GM12878 (cell line): ENCODE results near the gene BORCS6. TPM values are rescaled to one million over a fixed set of nuclear protein-coding genes. Genes with fewer than 3 reads are reported as not detected.

ENCODE experiments used
- ATAC-seq: fragments of 200-7000 bp; cut with Tn5 transposase; 3 replicates; pipeline ENCODE4 v1.9.1; 2020; ENCODE audit warnings: mild to moderate bottlenecking, moderate library complexity
- BruUV-seq: library from RNA; stranded (reverse); fragments of 400-500 nt; replicated peaks from 2 replicates; lab custom pipeline; 2021; lab: Mats Ljungman, UMichigan
- CTCF ChIA-PET: fragments of 300-600 bp; sonication (Branson Sonifier 250); formaldehyde crosslinking; extraction: SDS; loops from one replicate; lab custom pipeline; 2021; ENCODE audit warnings: inconsistent platforms; lab: Yijun Ruan, JAX
- POLR2A ChIA-PET: fragments of 350-600 bp; formaldehyde crosslinking; extraction: SDS; loops from one replicate; lab custom pipeline; 2021; ENCODE audit warnings: inconsistent platforms; lab: Charles Lee
- RAD21 ChIA-PET: fragments of 300-600 bp; sonication (Branson Sonifier 250); formaldehyde crosslinking; loops from one replicate; lab custom pipeline; 2023; ENCODE audit warnings: antibody characterized with exemption; ENCODE audit not compliant: unreplicated experiment; lab: Charles Lee
- SMC1A ChIA-PET: fragments of 300-600 bp; sonication (Branson Sonifier 250); formaldehyde crosslinking; loops from one replicate; lab custom pipeline; 2023; ENCODE audit not compliant: unreplicated experiment, uncharacterized antibody; lab: Charles Lee
- DNase-seq: peaks from one replicate; pipeline ENCODE4 v3.0.0-alpha.2; 2011; ENCODE audit warnings: low read depth, low spot score
- FAIRE-seq: peaks from 3 replicates; lab custom pipeline; 2011; peaks lifted over from hg19 to GRCh38; lab: Jason Lieb, UNC
- H2AFZ ChIP-seq: 2 replicates; pipeline ENCODE4 v1.6.0; 2011; ENCODE audit warnings: low read depth, low read length, control low read depth; ENCODE audit not compliant: control insufficient read depth
- H3K27ac ChIP-seq: 2 replicates; pipeline ENCODE4 v1.5.1; 2011; ENCODE audit warnings: control low read depth; ENCODE audit not compliant: control insufficient read depth, insufficient read depth
- H3K27me3 ChIP-seq, 2 experiments: replicated peaks in 1 of 2; 2 replicates each; pipeline versions ENCODE4 v1.6.0 to v1.6.1; 2011; ENCODE audit warnings: low read length in 1 of 2; ENCODE audit not compliant: control insufficient read depth in 2 of 2, insufficient read depth in 2 of 2
- H3K36me3 ChIP-seq, 2 experiments: 2 replicates each; pipeline ENCODE4 v1.5.1; 2011; ENCODE audit warnings: low read length in 1 of 2; ENCODE audit not compliant: control insufficient read depth in 2 of 2, insufficient read depth in 2 of 2
- H3K4me1 ChIP-seq: 2 replicates; pipeline ENCODE4 v1.6.1; 2011; ENCODE audit warnings: mild to moderate bottlenecking, low read length, moderate library complexity, mixed read lengths; ENCODE audit not compliant: control insufficient read depth, insufficient read depth
- H3K4me2 ChIP-seq: 2 replicates; pipeline ENCODE4 v1.6.0; 2011; ENCODE audit warnings: control low read depth; ENCODE audit not compliant: control insufficient read depth, insufficient read depth
- H3K4me3 ChIP-seq: fragments of 200-600 bp; sonication (generic); 2 replicates; pipeline ENCODE4 v1.5.1; 2016
- H3K79me2 ChIP-seq: 2 replicates; pipeline ENCODE4 v1.6.0; 2011; ENCODE audit warnings: low read length; ENCODE audit not compliant: control insufficient read depth, insufficient read depth
- H3K9ac ChIP-seq: 2 replicates; pipeline ENCODE4 v1.8.0; 2011; ENCODE audit warnings: low read length, control low read depth, mixed read lengths; ENCODE audit not compliant: control insufficient read depth, insufficient read depth
- H3K9me3 ChIP-seq: replicated peaks from 3 replicates; pipeline ENCODE4 v1.5.1; 2011; ENCODE audit warnings: mild to moderate bottlenecking, low read length; ENCODE audit not compliant: control insufficient read depth, insufficient read depth
- H4K20me1 ChIP-seq: 2 replicates; pipeline ENCODE4 v1.6.0; 2011; ENCODE audit not compliant: control insufficient read depth, insufficient read depth
- CBX3 ChIP-seq: fragments of 200-600 bp; sonication (generic); IDR thresholded peaks from 2 replicates; pipeline ENCODE4 v1.6.1; 2016; ENCODE audit warnings: low read depth, borderline replicate concordance
- CREM ChIP-seq: IDR thresholded peaks from 2 replicates; pipeline ENCODE4 v1.6.1; 2014; ENCODE audit warnings: antibody characterized with exemption, low read depth
- CUX1 ChIP-seq: IDR thresholded peaks from 2 replicates; pipeline ENCODE4 v1.6.1; 2012; ENCODE audit warnings: improper control_type of control experiment, low read depth, low read length; ENCODE audit not compliant: insufficient replicate concordance
- IRF5 ChIP-seq: fragments of 450-650 bp; IDR thresholded peaks from 2 replicates; pipeline ENCODE4 v1.6.1; 2017; ENCODE audit warnings: borderline replicate concordance
- MEF2A ChIP-seq: IDR thresholded peaks from 2 replicates; pipeline ENCODE4 v1.6.1; 2011; ENCODE audit warnings: low read depth, mild to moderate bottlenecking, low read length, moderate library complexity; ENCODE audit not compliant: insufficient read depth
- MYB ChIP-seq: fragments of 150-350 bp; IDR thresholded peaks from 2 replicates; pipeline ENCODE4 v1.6.1; 2014; ENCODE audit warnings: mild to moderate bottlenecking, low read depth, low read length, borderline replicate concordance
- NFYA ChIP-seq: IDR thresholded peaks from 2 replicates; pipeline ENCODE4 v1.6.1; 2011; ENCODE audit warnings: low read depth, mild to moderate bottlenecking, low read length, improper control_type of control experiment, borderline replicate concordance
- PBX3 ChIP-seq: IDR thresholded peaks from 2 replicates; pipeline ENCODE4 v1.6.1; 2011; ENCODE audit warnings: mild to moderate bottlenecking, low read depth, low read length, moderate library complexity; ENCODE audit not compliant: insufficient replicate concordance
- SRF ChIP-seq, 2 experiments: IDR thresholded peaks; 2 replicates each; pipeline ENCODE4 v1.6.1; 2011; ENCODE audit warnings: low read depth in 2 of 2, low read length in 2 of 2, mild to moderate bottlenecking in 1 of 2, moderate library complexity in 1 of 2
- TCF3 ChIP-seq: IDR thresholded peaks from 2 replicates; pipeline ENCODE4 v1.6.1; 2012; ENCODE audit warnings: low read depth, mild to moderate bottlenecking, low read length, borderline replicate concordance; ENCODE audit not compliant: insufficient read depth
- WGBS: methylation state at CpG from one replicate; pipeline ENCODE4 v1.1.6; 2016; ENCODE audit warnings: low lambda C conversion rate; ENCODE audit not compliant: insufficient replicate concordance, insufficient coverage; ENCODE audit errors: missing lambda C conversion rate; 5-methylcytosine and 5-hydroxymethylcytosine counted together
- in situ Hi-C: fragments of 300-500 bp; cut with MboI; formaldehyde crosslinking; loops from 9 replicates; pipeline ENCODE4 v1.14.3; 2018; ENCODE audit warnings: mixed read lengths
- intact Hi-C: fragments of 100-400 bp; cut with micrococcal nuclease; formaldehyde crosslinking; loops from one replicate; pipeline ENCODE4 v1.14.2; 2022; ENCODE audit not compliant: unreplicated experiment
- polyA plus RNA-seq, 11 experiments: library from polyadenylated mRNA; depleted of rRNA in 4 of 11; unstranded in 6 of 11; stranded (reverse) in 5 of 11; fragments of >200 nt; fragmentation: Nextera tagmentation in 4 of 11; fragmentation: Illumina TruSeq in 1 of 11; extraction: Ambion mirVana in 4 of 11; extraction: Trizol in 1 of 11; gene quantifications; 1 replicate in 1 of 11; 2 replicates in 10 of 11; pipeline versions ENCODE4 v1.2.1 to v1.2.3, GENCODE V29; 2011 to 2016; ENCODE audit warnings: inconsistent platforms in 2 of 11, missing spikeins in 2 of 11, low read depth in 1 of 11
- total RNA-seq, 4 experiments: library from RNA; depleted of rRNA in 3 of 4; stranded (reverse); fragments of >200 nt in 3 of 4; fragmentation: Illumina TruSeq in 1 of 4; extraction: Trizol in 1 of 4; gene quantifications; 2 replicates each; pipeline versions ENCODE4 v1.2.1 to v1.2.3, GENCODE V29; 2013 to 2021
- TF ChIP-seq, protein P1 (sequence below): fragments of 450-650 bp; IDR thresholded peaks from 2 replicates; pipeline ENCODE4 v1.6.1; 2017; ENCODE audit warnings: low read depth, mild to moderate bottlenecking, moderate library complexity

The BORCS6 gene
- total and polyA plus RNA-seq, 10 of the 15 experiments (the other 5 are each of a cell fraction or from before 2014, with no cell fraction given), result 0.37 to 14.1 (median 6.7) TPM

DNA sequence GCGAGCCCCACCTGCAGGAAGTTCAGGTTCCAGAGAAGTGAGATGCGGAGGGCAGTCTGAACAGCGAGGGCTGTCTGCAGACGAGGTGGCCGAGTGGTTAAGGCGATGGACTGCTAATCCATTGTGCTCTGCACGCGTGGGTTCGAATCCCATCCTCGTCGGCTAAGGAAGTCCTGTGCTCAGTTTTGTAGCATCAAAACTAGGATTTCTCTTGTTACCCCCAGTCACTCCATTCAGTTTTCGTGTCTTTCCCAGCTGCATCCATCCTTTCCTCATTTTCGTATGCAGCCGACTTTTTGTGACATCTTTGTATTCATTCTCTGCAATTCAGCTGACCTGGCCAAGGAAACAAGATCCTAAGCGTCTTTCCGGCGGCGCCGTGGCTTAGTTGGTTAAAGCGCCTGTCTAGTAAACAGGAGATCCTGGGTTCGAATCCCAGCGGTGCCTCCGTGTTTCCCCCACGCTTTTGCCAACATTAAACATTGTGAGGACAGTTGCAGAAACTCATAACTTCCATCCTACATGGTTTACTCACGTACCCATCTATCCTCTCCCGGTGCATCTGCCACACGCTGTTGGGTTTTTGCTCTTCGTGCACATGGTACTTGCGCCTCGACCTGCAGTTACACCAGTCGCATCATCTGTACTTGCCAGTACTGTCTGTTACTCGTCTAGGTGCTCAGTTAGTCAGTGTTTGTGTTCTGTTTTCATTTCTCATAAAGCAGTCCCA is 3.0 kb downstream of the BORCS6 start:
- peak overlapping the region; percentile 73 for H3K4me3 ChIP-seq
- CTCF ChIA-PET, result interaction anchor here (0.7 to 6.2 kb wide), 12 partner anchors 12 to 114 kb away, joined by 3 to 53 read pairs (median 4); partner anchors contain the start of genes ALOXE3, AURKB and SLC25A35
- SMC1A ChIA-PET, result interaction anchor here (0.7 to 4.1 kb wide), 18 partner anchors 9 to 810 kb away, joined by 3 to 40 read pairs (median 5); partner anchors contain the start of genes AURKB, HES7, RANGRF and SLC25A35
- FAIRE-seq (peak; percentile 76), DNase-seq (peak; percentile 97), ATAC-seq (peak; percentile 46)
- intact Hi-C loops (loop anchor here (1.0 to 5.0 kb wide), 5 partner anchors 35 to 113 kb away; partner anchors contain the start of genes CTC1 and PFAS), in situ Hi-C loops (loop anchor here (5.0 kb wide), 1 partner anchor 35 kb away; no protein-coding TSS in a partner anchor)
- peaks cover 11% of the 10 kb centered on the region for H3K4me1 ChIP-seq
- RAD21 ChIA-PET, result interaction anchor here (0.8 to 8.1 kb wide), 15 partner anchors 11 to 109 kb away, joined by 3 to 117 read pairs (median 6); partner anchors contain the start of genes AURKB, CTC1, RANGRF and SLC25A35
- peaks cover 18% of the 10 kb centered on the region for H3K79me2 ChIP-seq
- no peaks in the 10 kb centered on the region for H4K20me1 ChIP-seq
- peak overlapping the region; percentile 93 for H3K27ac ChIP-seq
- under 1% methylated on average over 32 of the region's 32 CpGs for WGBS
- H2AFZ ChIP-seq, result peak overlapping the region; percentile 93
- peak overlapping the region; percentile 95 for H3K9ac ChIP-seq
- H3K4me2 ChIP-seq, result peak overlapping the region; percentile 81
- BruUV-seq, result no TSS peak
- no peaks in the 10 kb centered on the region for H3K9me3 ChIP-seq
- H3K27me3 ChIP-seq, result no peaks in the 10 kb centered on the region
- H3K36me3 ChIP-seq, result no peaks in the 10 kb centered on the region
- POLR2A ChIA-PET, result interaction anchor here (0.7 to 8.1 kb wide), 16 partner anchors 9 to 109 kb away, joined by 3 to 146 read pairs (median 12); partner anchors contain the start of genes AURKB, CTC1, HES7 and PER1
- TF ChIP-seq TCF3, result 0 out of 2 replicates have a peak, but pooled peaks have one; percentile 12
- no peak for TF ChIP-seq CBX3
- no peak for TF ChIP-seq CUX1
- no peak for TF ChIP-seq IRF5
- TF ChIP-seq CREM, result peak; percentile 64
- no peak for TF ChIP-seq PBX3
- TF ChIP-seq NFYA, result no peak
- no peak; the same call in 1 of the 2 replicates for TF ChIP-seq MEF2A
- TF ChIP-seq, protein P1, sequence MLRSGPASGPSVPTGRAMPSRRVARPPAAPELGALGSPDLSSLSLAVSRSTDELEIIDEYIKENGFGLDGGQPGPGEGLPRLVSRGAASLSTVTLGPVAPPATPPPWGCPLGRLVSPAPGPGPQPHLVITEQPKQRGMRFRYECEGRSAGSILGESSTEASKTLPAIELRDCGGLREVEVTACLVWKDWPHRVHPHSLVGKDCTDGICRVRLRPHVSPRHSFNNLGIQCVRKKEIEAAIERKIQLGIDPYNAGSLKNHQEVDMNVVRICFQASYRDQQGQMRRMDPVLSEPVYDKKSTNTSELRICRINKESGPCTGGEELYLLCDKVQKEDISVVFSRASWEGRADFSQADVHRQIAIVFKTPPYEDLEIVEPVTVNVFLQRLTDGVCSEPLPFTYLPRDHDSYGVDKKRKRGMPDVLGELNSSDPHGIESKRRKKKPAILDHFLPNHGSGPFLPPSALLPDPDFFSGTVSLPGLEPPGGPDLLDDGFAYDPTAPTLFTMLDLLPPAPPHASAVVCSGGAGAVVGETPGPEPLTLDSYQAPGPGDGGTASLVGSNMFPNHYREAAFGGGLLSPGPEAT, result peak; percentile 51; the same call in 1 of the 2 replicates
- no peak for TF ChIP-seq MYB
- 0 out of 4 replicates have a peak, but pooled peaks of 1 of the 2 experiments have one; percentile 35 for TF ChIP-seq SRF (IDR thresholded peaks at IDR 0.05; ENCODE audit: low read depth in 2 of 2, low read length in 2 of 2)
